Mesenchymal stem cell (in vitro differentiated cells and primary cell): ENCODE results near the gene BTG2.
A peak's percentile ranks its signal among the peaks of the same experiment; 100 is the strongest.

Source experiments
- DNase-seq: peaks from one replicate; pipeline ENCODE4 v3.0.0-alpha.2; 2013
- H2AFZ ChIP-seq: one replicate; pipeline ENCODE4 v1.6.1; 2013; ENCODE audit warnings: low read depth, mild to moderate bottlenecking, control low read depth, inconsistent platforms, low read length, moderate library complexity
- H2AK5ac ChIP-seq: 2 replicates; pipeline ENCODE4 v1.6.1; 2013; ENCODE audit warnings: low read length, moderate library complexity, mild to moderate bottlenecking, inconsistent platforms; ENCODE audit not compliant: severe bottlenecking
- H2BK120ac ChIP-seq: one replicate; pipeline ENCODE4 v1.6.1; 2013; ENCODE audit warnings: low read depth, mild to moderate bottlenecking, inconsistent platforms, low read length, moderate library complexity
- H2BK12ac ChIP-seq, 2 experiments: one replicate each; pipeline ENCODE4 v1.6.1; 2013; ENCODE audit warnings: inconsistent platforms in 2 of 2, low read length in 2 of 2, mild to moderate bottlenecking in 2 of 2, moderate library complexity in 2 of 2, control low read depth in 1 of 2
- H2BK15ac ChIP-seq: one replicate; pipeline ENCODE4 v1.6.1; 2013; ENCODE audit warnings: mild to moderate bottlenecking, low read depth, inconsistent platforms; ENCODE audit not compliant: poor library complexity, severe bottlenecking
- H2BK5ac ChIP-seq: 2 replicates; pipeline ENCODE4 v1.6.1; 2013; ENCODE audit warnings: low read depth, mild to moderate bottlenecking, low read length, control low read depth, inconsistent platforms; ENCODE audit not compliant: poor library complexity, severe bottlenecking
- H3K14ac ChIP-seq, 2 experiments: one replicate each; pipeline ENCODE4 v1.6.1; 2013; ENCODE audit warnings: inconsistent platforms in 2 of 2, low read length in 2 of 2, control low read depth in 1 of 2, mild to moderate bottlenecking in 1 of 2, moderate library complexity in 1 of 2
- H3K18ac ChIP-seq, 2 experiments: one replicate each; pipeline ENCODE4 v1.6.1; 2013; ENCODE audit warnings: inconsistent platforms in 2 of 2, low read length in 2 of 2, control low read depth in 1 of 2, low read depth in 1 of 2, mild to moderate bottlenecking in 1 of 2
- H3K23ac ChIP-seq, 2 experiments: one replicate each; pipeline ENCODE4 v1.6.1; 2013; ENCODE audit warnings: inconsistent platforms in 2 of 2, low read length in 2 of 2, mild to moderate bottlenecking in 2 of 2, moderate library complexity in 2 of 2, control low read depth in 1 of 2
- H3K27ac ChIP-seq: 2 replicates; pipeline ENCODE4 v1.5.1; 2013; ENCODE audit warnings: mild to moderate bottlenecking, moderate library complexity, low read length, control low read depth, inconsistent platforms; ENCODE audit not compliant: poor library complexity, severe bottlenecking
- H3K27me3 ChIP-seq, 2 experiments: 2 replicates each; pipeline versions ENCODE4 v1.6.1 to v1.7.0; 2013; ENCODE audit warnings: low read length in 2 of 2, mild to moderate bottlenecking in 2 of 2, moderate library complexity in 2 of 2, control low read depth in 1 of 2, inconsistent platforms in 1 of 2; ENCODE audit not compliant: control insufficient read depth in 1 of 2, insufficient read depth in 1 of 2
- H3K36me3 ChIP-seq, 2 experiments: 2 replicates each; pipeline versions ENCODE4 v1.6.1 to v1.7.0; 2013; ENCODE audit warnings: low read length in 2 of 2, control low read depth in 1 of 2, inconsistent platforms in 1 of 2, low read depth in 1 of 2, mild to moderate bottlenecking in 1 of 2; ENCODE audit not compliant: insufficient read depth in 2 of 2, control insufficient read depth in 1 of 2
- H3K4ac ChIP-seq, 2 experiments: one replicate each; pipeline ENCODE4 v1.6.1; 2013; ENCODE audit warnings: inconsistent platforms in 2 of 2, low read length in 2 of 2, mild to moderate bottlenecking in 2 of 2, moderate library complexity in 2 of 2, control low read depth in 1 of 2, low read depth in 1 of 2
- H3K4me1 ChIP-seq: 2 replicates; pipeline ENCODE4 v1.6.1; 2013; ENCODE audit warnings: low read depth, low read length, control low read depth; ENCODE audit not compliant: control insufficient read depth, insufficient read depth
- H3K4me2 ChIP-seq: 2 replicates; pipeline ENCODE4 v1.6.1; 2013; ENCODE audit warnings: low read length, mild to moderate bottlenecking, inconsistent platforms; ENCODE audit not compliant: poor library complexity, severe bottlenecking
- H3K4me3 ChIP-seq, 2 experiments: 2 replicates each; pipeline versions ENCODE4 v1.5.1 to v1.7.0; 2013; ENCODE audit warnings: low read length in 2 of 2, mild to moderate bottlenecking in 2 of 2, control low read depth in 1 of 2, low read depth in 1 of 2; ENCODE audit not compliant: insufficient read depth in 1 of 2
- H3K79me1 ChIP-seq: replicated peaks from 2 replicates; pipeline ENCODE4 v1.6.1; 2013; ENCODE audit warnings: mild to moderate bottlenecking, control low read depth, low read length, inconsistent platforms; ENCODE audit not compliant: poor library complexity, severe bottlenecking
- H3K9ac ChIP-seq: 2 replicates; pipeline ENCODE4 v1.7.0; 2013; ENCODE audit warnings: mild to moderate bottlenecking, low read length, moderate library complexity
- H3K9me3 ChIP-seq: 2 replicates; pipeline ENCODE4 v1.7.0; 2013; ENCODE audit warnings: mild to moderate bottlenecking, low read length; ENCODE audit not compliant: control insufficient read depth
- H4K8ac ChIP-seq: one replicate; pipeline ENCODE4 v1.6.1; 2013; ENCODE audit warnings: inconsistent platforms, mild to moderate bottlenecking, low read length, moderate library complexity
- H4K91ac ChIP-seq: one replicate; pipeline ENCODE4 v1.6.1; 2013; ENCODE audit warnings: mild to moderate bottlenecking, low read length, inconsistent platforms
- WGBS: methylation state at CpG from one replicate; pipeline ENCODE4 v1.1.7; 2013; ENCODE audit warnings: mixed read lengths; 5-methylcytosine and 5-hydroxymethylcytosine counted together

BTG2 gene

GRCh38 chr1:203342192-203342940, 37.0 kb downstream of the BTG2 start:
- H2BK12ac ChIP-seq, result peak overlapping the region in 1 of 2 experiments; percentile 93
- no peak overlapping the region for H2BK120ac ChIP-seq
- H3K4me2 ChIP-seq, result no peak overlapping the region
- H3K9me3 ChIP-seq, result no peaks in the 10 kb centered on the region
- H2AFZ ChIP-seq, result no peak overlapping the region
- H3K27ac ChIP-seq, result no peak overlapping the region
- no peak overlapping the region for H3K4me3 ChIP-seq
- peaks cover 0 to 79% of the 10 kb centered on the region in 2 experiments for H3K27me3 ChIP-seq
- H4K8ac ChIP-seq, result no peak overlapping the region
- no peak overlapping the region for H3K9ac ChIP-seq
- DNase-seq, result peak; percentile 48
- H2AK5ac ChIP-seq, result no peak overlapping the region
- peak overlapping the region in 1 of 2 experiments; percentile 50 for H3K14ac ChIP-seq
- peak overlapping the region; percentile 74 for H4K91ac ChIP-seq
- peaks cover 2% of the 10 kb centered on the region for H3K4me1 ChIP-seq
- no peaks in the 10 kb centered on the region for H3K79me1 ChIP-seq
- H3K36me3 ChIP-seq, result peaks cover 0 to 25% of the 10 kb centered on the region in 2 experiments
- no peak overlapping the region for H2BK5ac ChIP-seq
- WGBS, result 65% methylated on average over 23 of the region's 23 CpGs
- H3K23ac ChIP-seq, result no peak overlapping the region
- H2BK15ac ChIP-seq, result no peak overlapping the region
- H3K4ac ChIP-seq, result no peak overlapping the region
- peak overlapping the region in 1 of 2 experiments; percentile 63 for H3K18ac ChIP-seq

- H3K9ac ChIP-seq, result no peak overlapping the region
- WGBS, result 80% methylated on average over 7 of the region's 9 CpGs
Measured at GRCh38 chr1:203343956-203344754, 38.8 kb downstream of the BTG2 start.

GRCh38 chr1:203346060-203346768, 40.9 kb downstream of the BTG2 start:
- Histone ChIP-seq H3K14ac (no peak overlapping the region), H3K9ac (peak overlapping the region; percentile 10), H2BK5ac (no peak overlapping the region), H3K4me2 (no peak overlapping the region), H2AK5ac (no peak overlapping the region), H3K4me1 (peaks cover 2% of the 10 kb centered on the region), H2BK12ac (peak overlapping the region in 1 of 2 experiments; percentile 65), H3K9me3 (no peaks in the 10 kb centered on the region), H3K4ac (no peak overlapping the region), H4K91ac (no peak overlapping the region), H3K79me1 (no peaks in the 10 kb centered on the region), H3K27me3 (peaks cover 0 to 97% of the 10 kb centered on the region in 2 experiments), H3K4me3 (no peak overlapping the region), H2AFZ (no peak overlapping the region), H3K27ac (no peak overlapping the region), H2BK15ac (no peak overlapping the region), H4K8ac (no peak overlapping the region), H3K36me3 (peaks cover 0 to 33% of the 10 kb centered on the region in 2 experiments), H2BK120ac (no peak overlapping the region), H3K23ac (no peak overlapping the region), H3K18ac (no peak overlapping the region)
- whole genome bisulfite sequencing, result 28% methylated on average over 7 of the region's 7 CpGs
- DNase-seq, result peak; percentile 72

More at GRCh38 chr1:203343956-203344754, 38.8 kb downstream of the BTG2 start:
- H3K27me3 ChIP-seq, result peaks cover 0 to 92% of the 10 kb centered on the region in 2 experiments
- no peak overlapping the region for H3K18ac ChIP-seq
- H3K36me3 ChIP-seq, result peaks cover 0 to 40% of the 10 kb centered on the region in 2 experiments
- H3K14ac ChIP-seq, result no peak overlapping the region
- no peak for DNase-seq
- no peak overlapping the region for H2BK12ac ChIP-seq
- H2BK5ac ChIP-seq, result no peak overlapping the region
- no peak overlapping the region for H2AFZ ChIP-seq
- H3K4me3 ChIP-seq, result no peak overlapping the region
- no peak overlapping the region for H3K23ac ChIP-seq
- H3K9me3 ChIP-seq, result no peaks in the 10 kb centered on the region
- no peak overlapping the region for H2AK5ac ChIP-seq
- H2BK120ac ChIP-seq, result no peak overlapping the region
- no peak overlapping the region for H3K27ac ChIP-seq
- H3K4me1 ChIP-seq, result peaks cover 2% of the 10 kb centered on the region
- no peak overlapping the region for H3K4ac ChIP-seq
- no peak overlapping the region for H4K8ac ChIP-seq
- H4K91ac ChIP-seq, result no peak overlapping the region
- H3K4me2 ChIP-seq, result no peak overlapping the region
- H3K79me1 ChIP-seq, result no peaks in the 10 kb centered on the region
- H2BK15ac ChIP-seq, result no peak overlapping the region

- no peak overlapping the region for H2BK120ac ChIP-seq
- H4K91ac ChIP-seq, result no peak overlapping the region
- H3K4me3 ChIP-seq, result no peak overlapping the region
- H3K27ac ChIP-seq, result no peak overlapping the region
- no peak for DNase-seq
- H2AFZ ChIP-seq, result no peak overlapping the region
- no peak overlapping the region for H2AK5ac ChIP-seq
- no peak overlapping the region for H3K4ac ChIP-seq
- H3K4me2 ChIP-seq, result no peak overlapping the region
- no peak overlapping the region for H2BK12ac ChIP-seq
- peaks cover 2% of the 10 kb centered on the region for H3K4me1 ChIP-seq
- H4K8ac ChIP-seq, result no peak overlapping the region
- H3K14ac ChIP-seq, result no peak overlapping the region
- 78% methylated on average over 3 of the region's 3 CpGs for WGBS
- no peak overlapping the region for H2BK15ac ChIP-seq
- no peaks in the 10 kb centered on the region for H3K79me1 ChIP-seq
- H2BK5ac ChIP-seq, result no peak overlapping the region
- H3K18ac ChIP-seq, result no peak overlapping the region
- peaks cover 0 to 97% of the 10 kb centered on the region in 2 experiments for H3K27me3 ChIP-seq
- peaks cover 0 to 28% of the 10 kb centered on the region in 2 experiments for H3K36me3 ChIP-seq
- no peak overlapping the region for H3K9ac ChIP-seq
- no peaks in the 10 kb centered on the region for H3K9me3 ChIP-seq
- no peak overlapping the region for H3K23ac ChIP-seq
Measured at GRCh38 chr1:203346769-203347102, 41.4 kb downstream of the BTG2 start.
